Measurements from ENCODE around the gene RNF144A. TPM values are rescaled to one million over a fixed set of nuclear protein-coding genes. Genes with fewer than 3 reads are reported as not detected.

RNF144A gene
- total RNA-seq, 1 donor from 2014 or later, result 0.26 TPM

GRCh38 chr2:6885551-6885950 lies 31.7 kb upstream of the RNF144A start:
- no peak overlapping the region for H3K4me3 ChIP-seq (ENCODE audit: low read depth, low read length)
- no peaks in the 10 kb centered on the region for H3K36me3 ChIP-seq (ENCODE audit: control insufficient read depth, insufficient read depth, low read length)
- TF ChIP-seq, protein P1, sequence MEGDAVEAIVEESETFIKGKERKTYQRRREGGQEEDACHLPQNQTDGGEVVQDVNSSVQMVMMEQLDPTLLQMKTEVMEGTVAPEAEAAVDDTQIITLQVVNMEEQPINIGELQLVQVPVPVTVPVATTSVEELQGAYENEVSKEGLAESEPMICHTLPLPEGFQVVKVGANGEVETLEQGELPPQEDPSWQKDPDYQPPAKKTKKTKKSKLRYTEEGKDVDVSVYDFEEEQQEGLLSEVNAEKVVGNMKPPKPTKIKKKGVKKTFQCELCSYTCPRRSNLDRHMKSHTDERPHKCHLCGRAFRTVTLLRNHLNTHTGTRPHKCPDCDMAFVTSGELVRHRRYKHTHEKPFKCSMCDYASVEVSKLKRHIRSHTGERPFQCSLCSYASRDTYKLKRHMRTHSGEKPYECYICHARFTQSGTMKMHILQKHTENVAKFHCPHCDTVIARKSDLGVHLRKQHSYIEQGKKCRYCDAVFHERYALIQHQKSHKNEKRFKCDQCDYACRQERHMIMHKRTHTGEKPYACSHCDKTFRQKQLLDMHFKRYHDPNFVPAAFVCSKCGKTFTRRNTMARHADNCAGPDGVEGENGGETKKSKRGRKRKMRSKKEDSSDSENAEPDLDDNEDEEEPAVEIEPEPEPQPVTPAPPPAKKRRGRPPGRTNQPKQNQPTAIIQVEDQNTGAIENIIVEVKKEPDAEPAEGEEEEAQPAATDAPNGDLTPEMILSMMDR (IDR thresholded peaks at IDR 0.05; ENCODE audit: insufficient read depth, low read length, severe bottlenecking), result no peak
- FAIRE-seq (no peak), DNase-seq (ENCODE audit: low read depth) (no peak)
- no peaks in the 10 kb centered on the region for H3K27me3 ChIP-seq (ENCODE audit: control insufficient read depth, insufficient read depth, low read length)

GRCh38 chr2:6885968-6886367 lies 31.2 kb upstream of the RNF144A start:
- no peak for FAIRE-seq
- TF ChIP-seq, protein P1 (IDR thresholded peaks at IDR 0.05; ENCODE audit: insufficient read depth, low read length, severe bottlenecking), result no peak
- no peaks in the 10 kb centered on the region for H3K36me3 ChIP-seq (ENCODE audit: control insufficient read depth, insufficient read depth, low read length)
- no peak for DNase-seq (ENCODE audit: low read depth)
- H3K27me3 ChIP-seq (ENCODE audit: control insufficient read depth, insufficient read depth, low read length), result no peaks in the 10 kb centered on the region
- no peak overlapping the region for H3K4me3 ChIP-seq (ENCODE audit: low read depth, low read length)

- no peak for FAIRE-seq
- TF ChIP-seq, protein P1 (IDR thresholded peaks at IDR 0.05; ENCODE audit: insufficient read depth, low read length, severe bottlenecking), result no peak
Observed at GRCh38 chr2:6887751-6888192, 29.4 kb upstream of the RNF144A start.

GRCh38 chr2:6888724-6889123 lies 28.5 kb upstream of the RNF144A start:
- no peak for FAIRE-seq
- Histone ChIP-seq H3K27me3 (ENCODE audit: control insufficient read depth, insufficient read depth, low read length) (no peaks in the 10 kb centered on the region), H3K36me3 (ENCODE audit: control insufficient read depth, insufficient read depth, low read length) (no peaks in the 10 kb centered on the region), H3K4me3 (ENCODE audit: low read depth, low read length) (no peak overlapping the region)
- TF ChIP-seq, protein P1 (IDR thresholded peaks at IDR 0.05; ENCODE audit: insufficient read depth, low read length, severe bottlenecking), result no peak
- DNase-seq (ENCODE audit: low read depth), result no peak

More at GRCh38 chr2:6887751-6888192, 29.4 kb upstream of the RNF144A start:
- DNase-seq (ENCODE audit: low read depth), result no peak
- Histone ChIP-seq H3K4me3 (ENCODE audit: low read depth, low read length) (no peak overlapping the region), H3K27me3 (ENCODE audit: control insufficient read depth, insufficient read depth, low read length) (no peaks in the 10 kb centered on the region), H3K36me3 (ENCODE audit: control insufficient read depth, insufficient read depth, low read length) (no peaks in the 10 kb centered on the region)

GRCh38 chr2:6893876-6894482 lies 23.2 kb upstream of the RNF144A start:
- H3K36me3 ChIP-seq (ENCODE audit: control insufficient read depth, insufficient read depth, low read length), result no peaks in the 10 kb centered on the region
- no peak overlapping the region for H3K4me3 ChIP-seq (ENCODE audit: low read depth, low read length)
- no peaks in the 10 kb centered on the region for H3K27me3 ChIP-seq (ENCODE audit: control insufficient read depth, insufficient read depth, low read length)
- DNase-seq (ENCODE audit: low read depth) (no peak), FAIRE-seq (peak; percentile 36)
- TF ChIP-seq, protein P1 (IDR thresholded peaks at IDR 0.05; ENCODE audit: insufficient read depth, low read length, severe bottlenecking), result no peak
